ENCODE measurements around the gene ETF1. TPM values are rescaled to one million over a fixed set of nuclear protein-coding genes. Genes with fewer than 3 reads are reported as not detected.

ETF1 gene
- total RNA-seq, 1 donor from 2014 or later = 153 TPM

GRCh38 chr5:138585157-138585556 lies 42.1 kb upstream of the ETF1 start:
- Histone ChIP-seq H3K79me2 (ENCODE audit: insufficient read depth, low read length) (no peaks in the 10 kb centered on the region), H4K20me1 (ENCODE audit: insufficient read depth, low read length) (no peaks in the 10 kb centered on the region), H3K9ac (ENCODE audit: low read length) (no peak overlapping the region), H3K4me1 (ENCODE audit: insufficient read depth, low read length) (no peaks in the 10 kb centered on the region), H3K4me2 (ENCODE audit: low read length) (no peak overlapping the region), H3K27me3 (ENCODE audit: insufficient read depth, low read length) (peaks cover 8% of the 10 kb centered on the region), H2AFZ (ENCODE audit: low read depth, low read length) (no peak overlapping the region), H3K9me3 (ENCODE audit: insufficient read depth, low read depth, low read length) (no peaks in the 10 kb centered on the region), H3K4me3 (ENCODE audit: insufficient read depth, low read depth, low read length) (no peak overlapping the region), H3K27ac (ENCODE audit: low read depth, low read length) (no peak overlapping the region), H3K36me3 (ENCODE audit: insufficient read depth, low read length) (no peaks in the 10 kb centered on the region)
- DNase-seq (ENCODE audit: low read depth) (no peak), FAIRE-seq (no peak)
- Mint-ChIP-seq H3K27ac (ENCODE audit: unreplicated experiment) (no peak overlapping the region), H3K27me3 (ENCODE audit: low read depth, unreplicated experiment) (peaks cover 9% of the 10 kb centered on the region), H3K4me1 (ENCODE audit: low read depth, unreplicated experiment) (no peaks in the 10 kb centered on the region), H3K36me3 (ENCODE audit: low read depth, unreplicated experiment) (no peaks in the 10 kb centered on the region), H3K9me3 (ENCODE audit: unreplicated experiment) (peaks cover 3% of the 10 kb centered on the region), H3K4me3 (ENCODE audit: unreplicated experiment) (no peak overlapping the region)
- no peak for TF ChIP-seq EZH2 (IDR thresholded peaks at IDR 0.05; ENCODE audit: insufficient read depth, low read length)
- TF ChIP-seq CTCF (IDR thresholded peaks at IDR 0.05; ENCODE audit: insufficient read depth, low read depth, low read length) = no peak

DNA sequence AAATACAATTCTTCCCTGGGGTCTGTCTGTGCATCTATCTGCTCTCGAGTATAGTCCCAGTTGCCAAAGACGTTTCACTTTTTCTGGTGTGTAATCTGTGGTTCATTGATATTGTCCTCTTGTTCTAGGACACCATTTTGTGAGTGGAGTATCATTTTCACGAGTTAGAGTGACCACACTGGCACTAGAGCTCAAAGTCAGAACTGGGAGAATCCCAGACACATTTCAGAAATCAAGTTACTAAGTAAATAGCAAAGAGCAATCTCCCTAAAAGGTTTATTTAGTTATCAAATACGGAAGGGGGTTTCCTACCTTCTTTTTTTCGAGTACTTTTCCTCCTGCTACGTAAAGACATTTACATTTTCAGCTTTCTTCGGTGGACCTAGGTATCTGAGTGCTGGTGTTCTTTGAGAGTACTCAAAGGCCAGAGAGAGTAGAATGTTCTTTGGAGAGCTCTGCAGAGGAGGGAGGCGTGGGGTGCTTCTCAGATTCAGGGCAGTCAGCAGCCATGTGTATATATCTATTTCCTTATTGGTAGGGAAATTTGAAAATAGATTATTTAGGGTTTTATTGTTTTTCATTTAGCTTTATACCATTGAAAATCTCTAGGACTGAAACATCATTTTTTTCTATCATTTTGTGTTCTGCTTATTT lies 41.1 kb upstream of the ETF1 start:
- no peaks in the 10 kb centered on the region for H3K79me2 ChIP-seq (ENCODE audit: insufficient read depth, low read length)
- no peak for TF ChIP-seq CTCF (IDR thresholded peaks at IDR 0.05; ENCODE audit: insufficient read depth, low read depth, low read length)
- no peak for TF ChIP-seq EZH2 (IDR thresholded peaks at IDR 0.05; ENCODE audit: insufficient read depth, low read length)
- H3K36me3 ChIP-seq (ENCODE audit: insufficient read depth, low read length) = no peaks in the 10 kb centered on the region
- H3K9me3 ChIP-seq (ENCODE audit: insufficient read depth, low read depth, low read length) = no peaks in the 10 kb centered on the region
- no peak overlapping the region for H3K27ac ChIP-seq (ENCODE audit: low read depth, low read length)
- no peak overlapping the region for H2AFZ ChIP-seq (ENCODE audit: low read depth, low read length)
- no peak overlapping the region for H3K27ac Mint-ChIP-seq (ENCODE audit: unreplicated experiment)
- H3K4me3 ChIP-seq (ENCODE audit: insufficient read depth, low read depth, low read length) = no peak overlapping the region
- H3K27me3 Mint-ChIP-seq (ENCODE audit: low read depth, unreplicated experiment) = peaks cover 9% of the 10 kb centered on the region
- no peak overlapping the region for H3K4me2 ChIP-seq (ENCODE audit: low read length)
- H3K9ac ChIP-seq (ENCODE audit: low read length) = no peak overlapping the region
- no peaks in the 10 kb centered on the region for H3K4me1 Mint-ChIP-seq (ENCODE audit: low read depth, unreplicated experiment)
- H3K36me3 Mint-ChIP-seq (ENCODE audit: low read depth, unreplicated experiment) = no peaks in the 10 kb centered on the region
- DNase-seq (ENCODE audit: low read depth) (no peak), FAIRE-seq (no peak)
- peaks cover 3% of the 10 kb centered on the region for H3K9me3 Mint-ChIP-seq (ENCODE audit: unreplicated experiment)
- H3K27me3 ChIP-seq (ENCODE audit: insufficient read depth, low read length) = peaks cover 8% of the 10 kb centered on the region
- H4K20me1 ChIP-seq (ENCODE audit: insufficient read depth, low read length) = no peaks in the 10 kb centered on the region
- no peak overlapping the region for H3K4me3 Mint-ChIP-seq (ENCODE audit: unreplicated experiment)
- no peaks in the 10 kb centered on the region for H3K4me1 ChIP-seq (ENCODE audit: insufficient read depth, low read length)

DNA sequence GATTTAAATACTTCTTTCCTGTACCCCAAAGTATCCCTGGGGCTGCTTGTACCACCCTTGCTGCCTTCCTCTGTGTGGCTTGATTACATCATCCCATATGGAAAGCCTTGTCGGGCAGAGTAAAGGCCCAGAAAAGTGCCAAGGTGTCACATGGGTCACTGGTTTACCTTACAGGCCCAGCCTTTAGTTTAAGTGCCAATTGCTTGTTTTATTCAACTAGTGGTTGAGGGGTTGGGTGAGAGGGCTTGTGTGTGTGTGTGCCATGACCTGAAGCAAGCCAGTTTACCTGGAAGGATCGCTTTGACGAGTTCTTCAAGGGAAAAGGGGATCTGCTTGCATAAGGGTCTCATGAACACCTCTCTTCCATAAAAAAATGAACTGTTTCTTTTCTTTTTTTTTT lies 39.9 kb upstream of the ETF1 start:
- no peak overlapping the region for H3K27ac ChIP-seq (ENCODE audit: low read depth, low read length)
- no peak overlapping the region for H2AFZ ChIP-seq (ENCODE audit: low read depth, low read length)
- peaks cover 3% of the 10 kb centered on the region for H3K9me3 Mint-ChIP-seq (ENCODE audit: unreplicated experiment)
- peaks cover 9% of the 10 kb centered on the region for H3K27me3 Mint-ChIP-seq (ENCODE audit: low read depth, unreplicated experiment)
- no peaks in the 10 kb centered on the region for H3K4me1 ChIP-seq (ENCODE audit: insufficient read depth, low read length)
- no peaks in the 10 kb centered on the region for H3K79me2 ChIP-seq (ENCODE audit: insufficient read depth, low read length)
- no peak overlapping the region for H3K4me3 Mint-ChIP-seq (ENCODE audit: unreplicated experiment)
- H3K4me1 Mint-ChIP-seq (ENCODE audit: low read depth, unreplicated experiment) = no peaks in the 10 kb centered on the region
- H3K27ac Mint-ChIP-seq (ENCODE audit: unreplicated experiment) = no peak overlapping the region
- peaks cover 8% of the 10 kb centered on the region for H3K27me3 ChIP-seq (ENCODE audit: insufficient read depth, low read length)
- H3K4me2 ChIP-seq (ENCODE audit: low read length) = no peak overlapping the region
- H3K36me3 Mint-ChIP-seq (ENCODE audit: low read depth, unreplicated experiment) = no peaks in the 10 kb centered on the region
- no peaks in the 10 kb centered on the region for H3K36me3 ChIP-seq (ENCODE audit: insufficient read depth, low read length)
- no peak overlapping the region for H3K9ac ChIP-seq (ENCODE audit: low read length)
- DNase-seq (ENCODE audit: low read depth) (no peak), FAIRE-seq (no peak)
- H3K9me3 ChIP-seq (ENCODE audit: insufficient read depth, low read depth, low read length) = no peaks in the 10 kb centered on the region
- TF ChIP-seq CTCF (IDR thresholded peaks at IDR 0.05; ENCODE audit: insufficient read depth, low read depth, low read length) = no peak
- no peak for TF ChIP-seq EZH2 (IDR thresholded peaks at IDR 0.05; ENCODE audit: insufficient read depth, low read length)
- H3K4me3 ChIP-seq (ENCODE audit: insufficient read depth, low read depth, low read length) = no peak overlapping the region
- H4K20me1 ChIP-seq (ENCODE audit: insufficient read depth, low read length) = no peaks in the 10 kb centered on the region

Measured in astrocyte (in vitro differentiated cells and primary cell).